ENCODE data around the gene FREM1.

DNA sequence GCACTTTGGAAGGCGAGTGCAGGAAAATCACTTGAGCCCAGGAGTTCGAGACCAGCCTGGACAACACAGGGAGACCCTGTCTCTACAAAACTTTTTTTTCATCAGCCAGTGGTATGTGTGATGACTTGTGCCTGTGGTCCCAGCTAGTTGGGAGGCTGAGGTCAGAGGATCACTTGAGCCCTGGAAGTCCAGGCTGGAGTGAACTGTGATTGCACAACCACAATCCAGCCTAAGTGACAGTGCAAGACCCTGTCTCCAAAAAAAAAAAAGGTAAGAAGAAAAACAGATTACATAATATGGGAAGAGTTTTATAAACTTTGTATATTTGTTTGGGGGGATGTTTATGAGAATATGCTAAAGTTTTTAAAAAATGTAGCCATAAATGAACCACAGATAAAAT is 111.2 kb downstream of the FREM1 start:
- TF ChIP-seq POLR2A (IDR thresholded peaks at IDR 0.05) = no peak
- TF ChIP-seq, protein P1, sequence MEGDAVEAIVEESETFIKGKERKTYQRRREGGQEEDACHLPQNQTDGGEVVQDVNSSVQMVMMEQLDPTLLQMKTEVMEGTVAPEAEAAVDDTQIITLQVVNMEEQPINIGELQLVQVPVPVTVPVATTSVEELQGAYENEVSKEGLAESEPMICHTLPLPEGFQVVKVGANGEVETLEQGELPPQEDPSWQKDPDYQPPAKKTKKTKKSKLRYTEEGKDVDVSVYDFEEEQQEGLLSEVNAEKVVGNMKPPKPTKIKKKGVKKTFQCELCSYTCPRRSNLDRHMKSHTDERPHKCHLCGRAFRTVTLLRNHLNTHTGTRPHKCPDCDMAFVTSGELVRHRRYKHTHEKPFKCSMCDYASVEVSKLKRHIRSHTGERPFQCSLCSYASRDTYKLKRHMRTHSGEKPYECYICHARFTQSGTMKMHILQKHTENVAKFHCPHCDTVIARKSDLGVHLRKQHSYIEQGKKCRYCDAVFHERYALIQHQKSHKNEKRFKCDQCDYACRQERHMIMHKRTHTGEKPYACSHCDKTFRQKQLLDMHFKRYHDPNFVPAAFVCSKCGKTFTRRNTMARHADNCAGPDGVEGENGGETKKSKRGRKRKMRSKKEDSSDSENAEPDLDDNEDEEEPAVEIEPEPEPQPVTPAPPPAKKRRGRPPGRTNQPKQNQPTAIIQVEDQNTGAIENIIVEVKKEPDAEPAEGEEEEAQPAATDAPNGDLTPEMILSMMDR (IDR thresholded peaks at IDR 0.05) = no peak
